Activated CD8-positive, alpha-beta memory T cell treated with anti-CD3 and anti-CD28 coated beads, Interleukin-2, amount 50 U/mL, for 4 hours (primary cell): ENCODE measurements around the gene ZSCAN5A.
"Not testable (repeated sequence)": the region's sequence is repeated elsewhere in the genome, so short reads cannot be mapped to it uniquely, and the experiment has no call there.

ENCODE experiments used
- DNase-seq: peaks from one replicate; pipeline ENCODE4 v3.0.0-alpha.2; 2020

The ZSCAN5A gene

DNA sequence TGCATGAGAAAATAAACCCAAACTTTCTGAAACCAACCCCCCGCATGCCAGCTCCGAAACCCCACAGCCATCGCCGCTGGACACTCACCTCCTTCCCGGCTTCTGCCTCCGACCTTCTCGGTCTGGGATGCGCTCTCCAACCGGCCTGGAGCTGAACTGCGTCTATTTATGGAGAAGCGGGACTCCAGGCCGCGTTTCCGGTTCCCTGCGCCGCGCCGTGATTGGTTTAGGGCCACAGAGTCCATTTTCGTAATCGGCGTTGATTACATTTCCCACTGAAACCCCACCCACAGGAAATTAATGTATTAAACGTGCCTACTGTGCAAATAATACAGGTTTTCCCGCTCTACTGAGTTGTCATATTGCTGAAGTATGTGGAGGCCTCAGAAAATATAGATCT lies 117.0 kb downstream of the ZSCAN5A start, which contains the start of gene ZSCAN5B:
TSS of gene ZSCAN5B (minus strand) at position 138 of the 400 bp plus-strand sequence. CDS start 4,731 bp downstream, outside the sequence.
- not testable (repeated sequence) for DNase-seq

GRCh38 chr19:56193981-56194640 lies 120.5 kb downstream of the ZSCAN5A start:
- no peak for DNase-seq

DNA sequence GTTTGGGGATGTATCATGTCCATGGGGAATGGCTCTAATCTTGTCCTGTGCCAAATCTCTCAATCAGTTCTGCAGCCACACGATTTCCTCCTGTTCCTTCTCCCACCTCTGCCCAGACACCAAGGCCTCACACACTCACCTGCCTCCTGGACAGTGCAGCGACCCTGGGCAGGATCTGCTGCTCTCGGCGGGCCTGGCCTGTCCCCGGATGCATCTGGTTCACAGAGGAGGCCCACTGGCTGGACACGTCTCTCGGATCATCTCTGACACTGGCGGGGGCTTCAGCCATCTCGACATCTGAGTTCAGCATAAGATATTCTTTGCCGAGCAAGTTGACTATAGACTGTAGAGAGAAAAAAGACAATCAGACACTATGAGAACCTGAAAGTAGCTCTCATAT lies 122.9 kb downstream of the ZSCAN5A start:
- DNase-seq: no peak

DNA sequence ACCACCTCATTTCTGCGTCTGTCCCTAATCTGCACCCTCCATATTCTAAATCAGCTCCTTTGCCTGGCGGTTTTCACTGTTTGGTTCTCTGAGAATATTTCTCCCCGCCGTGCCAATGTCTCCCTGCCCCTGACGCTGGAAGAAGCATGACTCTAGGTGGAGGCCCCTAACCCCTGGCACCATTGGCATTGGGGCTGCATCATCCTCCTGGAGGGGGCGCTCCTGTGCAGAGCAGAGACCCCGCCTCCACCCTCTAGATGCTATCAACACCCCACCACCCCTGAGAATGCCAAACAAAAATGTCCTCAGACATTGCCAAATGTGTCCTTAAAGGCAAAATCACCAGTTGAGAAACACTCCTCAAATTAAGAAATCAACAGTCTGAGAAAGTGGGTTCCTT lies 123.5 kb downstream of the ZSCAN5A start:
- no peak for DNase-seq

DNA sequence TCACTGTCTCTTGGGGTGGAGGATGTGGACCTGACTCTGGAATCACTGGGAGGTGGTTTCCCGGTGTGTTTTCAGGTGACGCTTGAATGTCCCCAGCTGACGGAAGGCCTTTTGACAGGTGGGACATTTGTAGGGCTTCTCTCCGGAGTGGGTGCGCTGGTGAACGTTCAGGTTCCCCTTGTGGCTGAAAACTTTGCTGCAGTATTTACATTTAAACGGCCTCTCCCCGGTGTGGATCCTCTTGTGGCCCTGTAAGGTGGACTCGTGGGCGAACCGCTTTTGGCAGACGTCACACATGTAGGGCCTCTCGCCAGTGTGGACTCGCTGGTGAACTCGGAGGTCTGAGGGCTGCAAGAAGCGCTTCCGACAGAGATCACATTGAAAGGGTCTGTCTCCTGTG lies 124.9 kb downstream of the ZSCAN5A start:
- DNase-seq: no peak

- DNase-seq: no peak
These were observed 136.9 kb downstream of the ZSCAN5A start for GRCh38 chr19:56177564-56178243.

DNA sequence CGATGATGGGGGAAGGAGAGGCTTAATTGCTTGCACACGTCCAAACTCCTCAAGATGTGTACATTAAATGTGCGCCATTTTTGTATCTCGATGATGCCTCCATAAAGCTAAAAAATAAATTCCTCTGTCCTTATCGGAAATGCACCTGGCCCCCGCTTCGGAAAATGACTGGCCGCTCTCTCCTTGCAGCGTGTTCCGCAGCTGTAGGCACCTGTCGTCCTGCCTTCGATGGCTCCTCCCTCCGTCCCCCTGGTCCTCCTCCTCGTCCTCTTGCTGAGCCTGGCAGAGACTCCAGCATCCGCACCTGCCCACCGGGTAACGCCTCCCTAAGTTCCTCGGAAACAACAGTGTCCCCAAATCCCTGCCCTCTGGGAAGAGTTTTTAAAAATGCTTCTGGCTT lies 137.8 kb downstream of the ZSCAN5A start:
- DNase-seq: no peak

- DNase-seq: not testable (repeated sequence)
These were observed 138.3 kb downstream of the ZSCAN5A start for GRCh38 chr19:56176310-56176709.

GRCh38 chr19:56175861-56176307 lies 138.8 kb downstream of the ZSCAN5A start, which contains the start of gene GALP:
GALP (plus strand) TSS chr19:56176008; CDS start chr19:56177109, 1,101 bp downstream.
- DNase-seq: not testable (repeated sequence)

DNA sequence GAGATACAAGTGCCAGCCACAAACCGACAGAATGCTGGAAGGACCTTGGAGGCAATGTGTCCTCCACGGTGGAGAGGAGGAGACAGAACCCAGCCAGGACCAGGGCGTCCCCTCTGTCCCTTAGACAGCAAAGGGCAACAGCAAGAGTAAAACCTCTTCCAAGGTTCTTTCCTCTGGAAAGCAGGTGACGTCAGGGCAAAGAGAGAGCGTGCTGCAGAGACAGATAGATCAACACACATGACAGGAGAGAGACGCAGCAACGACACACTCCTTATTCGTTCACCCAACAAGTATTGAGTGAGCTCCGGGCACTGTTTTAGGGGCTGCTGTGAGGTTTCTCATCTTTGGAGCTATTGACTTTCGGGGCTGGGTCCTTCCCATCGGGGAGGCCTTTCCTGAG lies 140.1 kb downstream of the ZSCAN5A start:
- no peak for DNase-seq

- no peak for DNase-seq
These were observed 140.6 kb downstream of the ZSCAN5A start for GRCh38 chr19:56174086-56174485.
